GM18511 (cell line): ENCODE measurements around the gene FAIM2.

Experiments used
- ATAC-seq: cut with Tn5 transposase; IDR thresholded peaks from one replicate; pipeline ENCODE4 v1.9.1; 2021; ENCODE audit warnings: mild to moderate bottlenecking, moderate library complexity; ENCODE audit not compliant: unreplicated experiment

FAIM2 gene

DNA sequence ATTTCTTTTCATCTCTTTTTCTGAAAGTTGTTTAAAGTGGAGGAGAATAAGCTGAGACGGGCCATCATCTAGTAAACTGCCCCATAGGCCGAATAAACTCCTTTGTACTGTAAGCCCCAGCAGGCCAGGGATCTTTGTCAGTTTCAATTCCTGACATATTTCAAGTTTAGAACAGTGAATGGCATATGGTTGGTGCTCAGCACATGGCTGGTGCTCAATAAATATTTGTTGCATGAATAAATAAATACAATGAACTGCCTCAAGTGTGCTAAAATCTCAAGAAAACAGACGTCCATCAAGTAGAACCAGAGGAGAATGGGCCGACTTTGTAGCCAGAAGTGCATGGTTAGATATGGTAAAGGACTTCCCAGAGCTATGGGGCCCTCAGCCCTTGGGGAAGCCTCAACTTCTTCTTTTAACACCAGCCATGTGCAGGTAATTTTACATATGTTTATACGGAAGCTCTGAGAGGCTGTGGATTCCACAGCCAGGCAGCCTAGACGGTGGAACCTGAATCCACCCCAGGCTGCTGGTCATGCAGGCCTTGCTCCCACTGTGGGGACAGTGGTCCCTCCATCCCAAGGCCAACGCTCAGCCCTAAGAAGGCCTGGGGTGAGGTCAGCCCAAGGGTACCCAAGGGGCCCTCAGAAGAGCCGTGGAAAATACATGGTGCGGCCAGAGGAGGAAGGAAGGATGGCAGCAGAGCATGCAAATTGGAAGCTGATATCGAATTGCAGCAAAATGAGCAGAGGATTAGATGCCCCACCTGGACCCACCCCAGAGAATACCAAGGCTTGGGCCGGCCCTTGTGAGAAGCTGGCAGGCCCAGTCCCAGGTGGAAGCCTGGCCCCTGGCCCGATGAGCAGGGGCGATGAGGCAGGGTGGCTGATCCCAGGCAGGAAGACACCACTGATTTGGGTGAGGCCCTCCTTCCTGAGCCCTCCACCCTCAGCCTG, 38.1 kb upstream of the FAIM2 start:
- ATAC-seq: no peak

DNA sequence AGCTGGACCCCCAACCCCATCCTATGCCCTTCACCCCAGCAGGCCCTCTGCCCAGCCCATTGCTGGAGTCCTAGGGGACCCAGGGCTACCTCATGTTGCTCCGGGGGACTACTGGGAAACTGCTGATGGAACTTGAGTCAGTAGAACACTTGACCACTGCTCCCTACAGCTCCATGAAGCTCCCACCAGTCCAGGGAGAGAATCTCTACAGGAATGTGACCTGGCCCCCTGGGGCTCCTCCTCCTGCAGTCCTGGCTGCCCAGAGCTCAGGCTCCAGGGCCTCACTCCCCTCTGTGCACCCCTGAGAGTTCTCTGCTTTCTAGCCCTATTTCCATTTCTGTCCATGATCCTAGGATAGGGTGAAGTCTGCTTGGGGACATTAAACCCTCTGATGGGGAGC, 36.0 kb upstream of the FAIM2 start:
- ATAC-seq: no peak

DNA sequence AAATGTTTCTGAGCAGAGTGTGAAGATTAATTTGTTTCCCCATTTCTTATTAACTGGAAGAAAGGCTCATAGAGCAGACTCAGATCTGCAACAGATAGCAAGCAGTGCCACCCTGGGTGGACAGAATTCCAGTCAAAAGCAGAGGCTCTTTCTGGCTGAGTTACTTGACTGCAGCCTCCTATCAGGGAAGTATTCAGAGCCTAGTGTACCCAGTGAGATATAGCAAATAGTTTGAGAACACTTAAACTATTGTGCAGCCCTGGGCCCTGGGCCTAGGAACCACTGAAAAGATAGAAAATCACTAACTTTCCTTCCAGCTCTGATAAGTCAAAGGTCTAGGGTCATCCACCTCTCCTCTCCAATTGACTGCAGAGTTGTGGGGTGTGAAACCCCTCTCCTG, 35.6 kb upstream of the FAIM2 start:
- no peak for ATAC-seq

DNA sequence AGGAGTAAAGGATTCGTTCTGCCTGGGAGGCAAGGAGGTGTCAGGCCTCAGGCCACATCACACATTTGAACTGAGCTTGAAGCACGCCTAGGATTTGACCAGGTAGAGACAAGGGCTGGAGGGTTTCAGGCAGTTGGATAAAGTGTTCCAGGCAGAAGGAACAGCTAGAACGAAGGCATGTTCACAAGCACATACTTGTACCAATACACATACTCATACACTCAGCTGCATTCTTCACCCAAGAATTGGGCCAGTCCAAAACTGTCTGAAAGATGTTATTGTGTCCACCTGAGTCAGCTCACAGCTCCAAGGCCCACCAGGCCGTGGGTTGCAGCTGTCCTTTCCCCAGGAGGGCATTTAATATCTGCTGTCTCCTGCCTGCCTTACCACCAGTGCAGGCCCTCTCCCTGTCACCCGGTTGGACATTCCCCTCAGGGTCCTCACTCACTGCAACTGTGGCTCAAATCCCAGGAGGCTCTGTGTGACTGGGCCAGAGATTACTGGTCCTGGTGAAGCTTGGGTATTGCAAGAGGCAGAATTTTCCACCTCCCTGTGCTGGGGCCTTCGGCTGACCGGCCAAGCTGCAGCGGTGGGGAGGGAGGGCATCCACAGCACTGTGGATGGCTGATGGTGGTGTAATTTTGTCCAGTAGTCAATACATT, 34.1 kb upstream of the FAIM2 start:
- ATAC-seq: no peak

DNA sequence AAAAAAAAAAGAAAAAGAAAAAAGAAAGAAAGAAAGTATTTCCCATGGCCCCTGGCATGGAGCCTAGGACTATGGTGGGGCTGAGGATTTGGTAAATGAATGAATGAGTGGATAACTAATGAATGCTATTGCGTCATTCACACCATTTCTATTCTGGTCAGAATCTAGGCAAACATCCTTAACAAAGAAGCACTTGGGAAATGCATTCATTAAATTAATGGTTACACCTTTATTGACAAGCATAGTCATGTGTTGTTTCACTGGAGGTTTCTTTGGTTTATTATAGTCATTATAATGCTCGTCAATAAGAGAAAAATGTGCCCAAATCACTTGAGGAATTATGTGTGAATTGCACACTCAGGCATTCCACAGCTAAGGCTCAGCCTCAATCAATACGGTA, 33.2 kb upstream of the FAIM2 start:
- ATAC-seq: no peak

DNA sequence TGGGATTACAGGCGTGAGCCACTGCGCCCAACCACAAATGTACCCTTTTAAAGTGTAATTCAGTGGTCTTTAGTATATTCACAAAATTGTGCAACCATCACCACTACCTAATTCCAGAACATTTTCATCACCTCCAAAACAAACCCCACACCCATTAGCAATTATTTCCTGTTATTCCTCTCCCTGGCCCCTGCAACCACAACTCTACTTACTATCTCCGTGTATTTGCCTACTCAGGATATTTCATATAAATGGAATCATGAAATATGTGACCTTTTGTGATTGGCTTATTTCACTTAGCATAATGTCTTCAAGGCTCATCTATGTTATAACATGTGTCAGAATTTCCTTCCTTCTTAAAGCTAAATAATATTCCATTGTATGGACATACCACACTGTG, 30.8 kb upstream of the FAIM2 start:
- no peak for ATAC-seq

DNA sequence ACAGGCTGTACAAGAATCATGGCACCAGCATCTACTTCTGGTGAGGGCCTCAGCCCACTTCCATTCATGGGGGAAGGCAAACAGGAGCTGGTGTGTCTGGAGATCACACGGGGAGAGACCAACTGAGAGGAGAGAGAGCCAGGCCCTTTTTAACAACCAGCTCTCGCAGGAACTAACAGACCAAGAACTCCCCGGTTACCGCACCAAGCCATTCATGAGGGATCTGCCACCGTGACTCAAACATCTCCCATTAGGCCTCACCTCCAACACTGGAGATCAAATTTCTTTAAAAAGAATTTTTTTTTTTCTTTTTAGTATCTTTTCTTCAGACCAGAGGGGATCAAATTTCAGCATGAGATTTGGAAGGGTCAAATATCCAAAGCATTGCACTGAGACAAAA, 30.1 kb upstream of the FAIM2 start:
- no peak for ATAC-seq

DNA sequence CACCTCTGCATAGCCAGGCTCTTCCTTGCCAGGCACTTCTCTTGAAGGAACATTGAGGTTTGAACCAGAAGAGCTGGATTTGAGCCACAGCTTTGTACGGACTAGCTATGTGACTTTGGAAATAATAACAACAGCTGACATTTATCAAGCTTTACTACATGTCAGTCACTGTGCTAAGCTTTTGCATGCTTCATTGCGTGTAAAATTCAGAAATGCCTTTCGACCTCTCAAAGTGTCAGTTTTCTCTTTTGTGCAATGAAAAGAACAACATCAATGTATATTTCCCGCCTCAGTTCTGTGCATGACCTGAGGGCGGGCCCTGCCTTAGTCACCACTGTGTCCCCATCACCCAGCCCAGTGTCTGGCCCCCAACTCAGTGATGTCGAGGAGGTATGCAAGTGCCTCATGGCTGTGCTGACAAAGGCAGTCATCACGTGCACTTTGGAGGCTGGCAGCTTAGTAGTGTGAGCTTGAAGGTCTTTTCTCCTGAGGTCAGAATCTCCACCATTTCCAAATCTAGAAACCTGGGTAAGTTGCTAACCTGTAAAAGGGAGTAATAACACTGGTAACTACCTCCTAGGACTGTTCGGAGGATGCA, 28.9 kb upstream of the FAIM2 start:
- ATAC-seq: no peak

DNA sequence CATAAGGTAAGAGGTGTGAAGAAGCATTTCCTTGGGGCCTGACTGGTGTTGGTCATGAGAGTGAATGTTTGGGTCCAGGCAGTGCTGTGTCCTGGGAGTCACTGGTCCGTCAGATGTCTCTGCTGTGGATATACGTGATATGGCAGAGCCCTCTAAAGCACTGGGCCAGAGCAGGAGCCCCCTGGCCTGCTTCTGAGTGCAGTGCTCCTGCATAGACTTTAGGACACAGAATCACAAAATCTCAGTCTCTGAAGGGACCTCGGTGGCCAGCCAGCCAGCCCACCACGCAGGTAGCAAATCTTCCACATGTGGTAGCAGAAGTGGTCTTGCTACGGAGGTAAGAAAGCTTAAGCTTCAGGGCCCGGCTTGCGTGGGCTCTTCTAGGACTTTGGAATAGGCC, 28.3 kb upstream of the FAIM2 start:
- no peak for ATAC-seq

DNA sequence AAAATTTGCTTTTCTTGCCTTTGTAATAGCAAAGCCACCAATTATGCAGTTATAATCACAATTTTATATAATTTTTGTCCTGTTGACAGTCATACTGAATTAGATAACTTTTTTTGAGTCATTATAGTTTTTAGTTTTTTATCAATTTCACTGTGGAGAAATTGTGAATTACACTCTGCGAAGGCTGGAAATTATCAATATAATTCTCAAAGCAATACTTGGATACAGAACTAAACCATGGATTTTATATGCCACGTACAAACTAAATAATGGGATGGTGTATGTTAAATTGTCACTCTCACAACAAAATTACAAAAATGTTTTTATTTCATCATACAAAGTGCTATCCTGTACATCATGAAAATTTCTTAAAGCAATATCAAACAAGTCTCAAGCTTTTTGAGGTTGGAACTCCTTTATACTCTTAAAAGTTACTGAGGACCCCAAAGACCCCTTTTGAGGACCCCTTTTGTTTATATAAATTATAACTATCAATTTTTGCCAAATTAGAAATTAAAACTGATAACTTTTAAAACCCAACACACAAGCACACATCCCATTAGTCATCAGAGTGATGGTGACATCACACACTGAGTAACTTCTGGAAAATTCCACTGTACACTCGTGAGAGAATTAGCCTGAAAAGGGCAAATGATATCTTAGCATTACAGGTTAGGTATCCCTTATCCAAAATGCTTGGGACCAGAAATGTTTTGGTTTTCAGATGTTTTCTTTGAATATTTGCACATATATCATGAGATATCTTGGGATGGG, 27.0 kb upstream of the FAIM2 start:
- no peak for ATAC-seq

DNA sequence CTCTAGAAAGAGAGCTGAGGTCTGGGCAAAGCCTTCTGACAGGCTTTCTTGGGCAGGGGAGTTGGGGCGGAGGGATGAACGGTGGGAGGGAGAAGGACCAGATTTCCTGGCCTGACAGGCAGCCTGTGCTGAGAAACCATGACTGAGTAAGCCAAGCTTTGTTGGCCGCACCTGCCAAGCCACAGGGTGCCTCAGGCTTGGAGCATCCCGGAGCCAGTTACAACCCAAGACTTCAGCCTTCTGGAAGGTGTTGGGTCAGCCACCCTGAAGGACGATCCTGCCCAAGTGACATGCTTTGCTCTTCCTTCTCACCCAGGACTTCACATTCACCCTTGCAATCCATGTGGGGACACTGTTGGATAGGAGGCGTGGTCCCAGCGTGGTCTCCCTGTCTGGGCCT, 25.9 kb upstream of the FAIM2 start:
- no peak for ATAC-seq

DNA sequence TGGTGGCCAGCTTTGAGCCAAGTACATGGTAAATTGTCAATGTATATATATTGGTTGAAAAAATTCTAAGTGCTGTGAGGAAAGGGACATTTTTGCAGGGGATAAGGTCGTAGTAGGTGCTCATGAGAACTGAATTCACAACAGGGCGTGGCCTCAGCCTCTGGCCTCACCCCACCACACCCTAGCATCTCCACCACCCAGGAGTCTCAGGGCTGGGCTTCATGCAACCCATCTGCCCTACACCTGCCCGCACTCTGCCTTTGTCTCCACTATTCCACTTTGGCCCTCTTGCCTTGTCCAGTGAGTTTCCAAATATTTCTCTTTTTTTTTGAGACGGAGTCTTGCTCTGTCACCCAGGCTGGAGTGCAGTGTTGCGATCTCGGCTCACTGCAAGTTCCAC, 24.8 kb upstream of the FAIM2 start:
- no peak for ATAC-seq

DNA sequence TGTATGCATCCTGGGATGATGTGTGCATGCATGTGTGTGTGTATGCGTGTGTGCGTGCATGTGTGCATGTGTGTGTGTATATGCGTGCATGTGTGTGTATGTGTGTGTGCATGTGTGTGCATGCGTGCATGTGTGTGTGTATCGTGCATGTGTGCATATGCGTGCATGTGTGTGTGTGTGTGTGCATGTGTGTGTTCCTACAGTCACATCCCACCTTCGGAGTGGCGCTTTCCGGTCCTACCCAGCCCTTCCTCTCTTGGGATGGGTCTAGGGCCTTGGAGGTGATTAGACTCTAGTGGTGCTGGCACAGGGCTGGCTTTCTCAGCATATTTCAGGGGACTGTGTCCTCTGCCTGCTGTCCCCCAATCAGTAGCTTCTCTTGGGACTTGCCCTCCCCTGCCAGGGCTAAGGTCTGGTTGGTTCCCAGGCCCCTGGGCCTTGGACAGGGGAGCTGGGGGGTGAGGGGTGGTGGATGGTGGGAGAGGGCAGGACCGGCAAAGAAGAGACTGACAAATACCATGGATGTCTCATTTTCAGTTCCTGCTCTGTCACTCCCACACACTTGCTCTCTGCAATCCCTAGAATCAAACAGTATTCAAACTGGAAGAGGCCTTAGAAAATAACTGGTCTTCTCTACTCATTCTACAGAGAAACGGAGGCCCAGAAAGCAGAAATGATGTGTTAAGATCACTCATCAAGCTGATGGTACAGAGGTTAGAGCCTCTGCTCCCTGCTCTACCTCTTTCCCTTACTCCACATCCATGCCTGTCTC, 21.9 kb upstream of the FAIM2 start:
- no peak for ATAC-seq

DNA sequence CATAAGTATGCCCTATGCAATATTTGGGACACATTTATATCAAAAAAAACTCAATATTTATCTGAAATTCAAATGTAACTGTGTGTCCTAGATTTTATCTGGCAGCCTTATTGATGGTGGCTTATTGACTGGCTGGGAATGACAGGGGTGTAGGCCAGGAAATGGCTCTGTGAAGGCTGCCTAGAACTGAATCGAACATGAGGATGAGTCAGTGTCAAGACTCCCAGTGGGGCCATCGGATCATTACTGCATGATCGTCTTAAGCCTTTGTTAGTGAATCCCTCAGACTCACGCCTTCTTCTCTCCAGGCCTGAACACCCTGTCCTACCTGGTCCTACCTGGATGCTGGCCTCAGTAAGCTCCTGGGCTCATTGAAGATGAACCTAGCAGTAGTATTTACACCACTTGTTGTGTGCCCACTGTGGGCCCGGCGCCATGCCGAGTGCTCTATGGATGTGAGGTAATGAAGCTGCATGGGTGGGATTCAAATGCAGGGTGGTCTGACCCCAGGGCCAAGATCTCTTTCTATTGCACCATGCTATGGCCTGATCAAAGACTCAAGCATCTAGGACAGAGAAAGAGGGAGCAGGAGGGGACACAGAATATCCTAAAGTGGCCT, 21.0 kb upstream of the FAIM2 start:
- no peak for ATAC-seq

DNA sequence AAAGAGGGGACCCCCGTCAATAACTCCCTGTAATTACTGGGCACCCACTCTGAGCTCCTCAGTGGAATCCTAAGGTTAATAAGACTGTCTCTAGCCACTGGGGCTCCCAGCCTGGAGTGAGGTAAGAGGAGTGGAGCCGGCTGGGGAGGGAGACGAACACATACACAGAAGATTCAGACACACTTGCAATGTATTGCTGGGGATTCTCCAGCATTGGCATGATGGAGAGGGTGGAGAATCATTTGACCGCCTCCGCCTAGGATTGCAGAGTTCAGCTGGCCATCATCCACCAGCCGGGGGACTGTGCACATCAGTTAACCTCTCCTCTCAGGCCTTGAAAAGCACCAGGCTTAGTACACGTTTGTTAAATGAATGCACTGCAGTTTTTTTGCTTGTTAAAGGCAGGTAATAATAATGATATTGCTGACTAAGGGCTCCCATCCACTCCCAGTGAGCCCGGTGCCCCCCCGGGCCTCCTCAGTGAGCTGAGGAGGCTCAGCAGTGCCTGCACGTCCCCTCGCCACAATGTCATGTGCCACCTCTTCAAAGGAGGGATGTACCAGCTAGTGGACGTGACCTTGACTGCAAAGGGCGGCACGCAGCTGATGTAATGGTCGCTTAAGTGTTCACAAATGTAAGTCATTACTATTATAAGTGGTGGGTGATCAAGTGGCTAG, 20.3 kb upstream of the FAIM2 start:
- ATAC-seq: no peak

DNA sequence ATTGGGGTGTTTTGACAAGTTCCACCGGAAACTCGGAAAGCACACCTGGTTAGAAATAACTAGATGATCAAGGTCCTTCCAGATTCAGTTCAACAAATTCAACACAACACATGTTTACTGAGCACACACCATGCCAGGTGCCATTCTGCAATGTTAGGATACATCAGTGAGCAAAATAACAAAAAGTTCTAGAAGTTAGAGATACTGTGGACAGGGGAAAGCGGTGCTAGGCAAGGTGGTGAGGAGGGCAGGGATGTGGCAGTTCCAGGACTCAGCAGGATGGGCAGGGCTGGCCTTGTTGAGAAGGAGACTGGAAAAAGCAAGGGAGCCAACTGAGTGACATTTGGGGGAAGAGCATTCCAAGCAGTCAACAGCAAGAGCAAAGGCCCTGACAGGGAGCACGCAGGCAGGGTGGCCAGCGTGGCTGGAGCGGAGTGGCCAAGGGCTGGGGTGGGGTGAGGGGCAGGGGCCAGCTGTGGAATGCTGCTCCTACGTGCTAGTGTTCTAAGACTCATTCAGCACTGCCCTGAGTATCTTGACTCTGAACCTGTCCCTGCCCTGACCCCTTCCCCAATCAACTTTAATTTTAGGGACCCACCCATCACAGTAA, 19.4 kb upstream of the FAIM2 start:
- no peak for ATAC-seq

DNA sequence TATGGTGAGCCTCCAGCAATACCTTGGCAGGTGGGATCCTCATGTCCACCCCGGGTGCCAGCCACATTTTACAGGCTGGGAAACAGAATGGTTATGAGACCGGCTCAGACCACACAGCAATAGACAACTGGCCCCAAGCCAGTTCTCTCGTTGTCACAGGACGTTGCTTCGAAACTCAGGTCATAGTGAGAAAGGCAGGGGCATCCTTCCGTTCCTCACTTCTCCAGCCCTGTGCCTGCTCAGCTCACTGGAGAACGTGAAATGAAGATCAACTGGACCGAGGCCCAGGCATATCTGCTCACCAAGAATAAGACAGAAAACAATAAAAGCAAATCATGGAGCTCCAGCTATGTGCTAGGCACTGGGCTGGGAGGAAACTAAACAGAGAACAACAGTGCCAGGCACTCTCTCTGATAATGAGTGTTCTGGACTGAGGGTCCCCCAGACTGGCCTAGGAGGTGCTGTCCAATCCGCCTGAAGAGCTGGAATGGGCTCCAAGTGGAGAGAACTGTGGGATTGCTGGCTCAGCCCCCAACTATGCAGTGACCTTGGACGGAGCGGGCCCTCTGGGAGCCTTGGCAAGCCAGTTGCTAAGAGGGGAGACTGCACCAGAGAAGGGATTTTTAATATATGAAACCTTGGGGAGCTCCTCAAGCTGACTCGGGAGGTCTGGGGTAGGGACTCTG, 18.8 kb upstream of the FAIM2 start:
- ATAC-seq: no peak

DNA sequence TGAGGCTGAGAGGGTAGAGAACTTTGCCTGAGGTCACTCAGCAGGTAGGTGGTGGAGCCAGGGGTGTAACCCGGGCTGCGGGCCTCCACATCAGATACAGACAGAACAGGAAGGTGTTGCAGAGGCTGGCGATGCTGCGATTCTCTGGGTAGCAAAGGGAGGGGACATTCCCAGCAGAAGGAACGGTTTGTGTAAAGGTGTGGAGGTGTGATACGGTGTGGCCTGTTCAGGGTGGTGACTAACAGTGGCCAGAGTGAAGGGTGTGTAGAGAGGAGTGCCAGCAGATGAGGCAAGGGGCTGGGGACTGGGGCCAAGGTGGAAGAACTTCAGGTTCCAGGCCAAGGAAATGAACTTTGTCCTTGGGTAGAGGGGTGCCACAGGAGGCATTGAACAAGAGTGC, 18.2 kb upstream of the FAIM2 start:
- ATAC-seq: no peak

DNA sequence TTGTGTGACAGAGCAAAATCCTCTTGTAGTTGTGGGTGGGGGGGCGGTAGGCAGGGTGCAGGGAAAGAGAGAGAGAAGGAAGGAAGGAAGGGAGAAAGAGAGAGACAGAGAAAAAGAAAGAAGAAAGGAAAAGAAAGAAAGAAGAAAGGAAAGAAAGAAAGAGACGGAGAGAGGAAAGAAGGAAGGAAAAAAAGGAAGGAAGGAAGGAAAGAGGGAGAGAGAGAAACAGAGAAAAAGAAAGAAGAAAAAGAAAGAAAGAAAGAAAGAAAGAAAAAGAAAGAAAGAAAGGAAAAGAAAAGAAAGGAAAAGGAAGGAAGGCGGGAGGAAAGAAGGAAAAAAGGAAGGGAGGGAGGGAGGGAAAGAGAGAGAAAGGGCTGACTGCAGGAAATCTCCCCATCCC, 17.6 kb upstream of the FAIM2 start:
- no peak for ATAC-seq
